ENCODE measurements around the gene SLC27A3.
"Not testable (repeated sequence)": the region's sequence is repeated elsewhere in the genome, so short reads cannot be mapped to it uniquely, and the experiment has no call there.

SLC27A3 gene

GRCh38 chr1:153779781-153780541, 4.8 kb downstream of the SLC27A3 start:
- DNase-seq (ENCODE audit: low read depth in 2 of 3, low spot score in 1 of 3): no peak

GRCh38 chr1:153780551-153780950, 5.3 kb downstream of the SLC27A3 start:
- no peak for DNase-seq (ENCODE audit: low read depth in 2 of 3, low spot score in 1 of 3)

- not testable (repeated sequence) for DNase-seq (ENCODE audit: low read depth in 2 of 3, low spot score in 1 of 3)
Measured at GRCh38 chr1:153782648-153783047, 7.4 kb downstream of the SLC27A3 start.

GRCh38 chr1:153783233-153784190, 8.3 kb downstream of the SLC27A3 start:
- peak; percentile 82 to 88 (median 88) for DNase-seq (ENCODE audit: low read depth in 2 of 3, low spot score in 1 of 3)

GRCh38 chr1:153786038-153786790, 11.0 kb downstream of the SLC27A3 start:
- DNase-seq (ENCODE audit: low read depth in 2 of 3, low spot score in 1 of 3): no peak

- no peak for DNase-seq (ENCODE audit: low read depth in 2 of 3, low spot score in 1 of 3)
Measured at GRCh38 chr1:153789478-153790034, 14.3 kb downstream of the SLC27A3 start.

- no peak for DNase-seq (ENCODE audit: low read depth in 2 of 3, low spot score in 1 of 3)
Measured at GRCh38 chr1:153790313-153790965, 15.2 kb downstream of the SLC27A3 start.

- no peak for DNase-seq (ENCODE audit: low read depth in 2 of 3, low spot score in 1 of 3)
Measured at GRCh38 chr1:153790966-153791647, 15.9 kb downstream of the SLC27A3 start.

- DNase-seq (ENCODE audit: low read depth in 2 of 3, low spot score in 1 of 3): no peak
Measured at GRCh38 chr1:153791648-153792253, 16.5 kb downstream of the SLC27A3 start.

- DNase-seq (ENCODE audit: low read depth in 2 of 3, low spot score in 1 of 3): no peak
Measured at GRCh38 chr1:153792631-153793041, 17.4 kb downstream of the SLC27A3 start.

GRCh38 chr1:153793261-153793972, 18.2 kb downstream of the SLC27A3 start:
- DNase-seq (ENCODE audit: low read depth in 2 of 3, low spot score in 1 of 3): no peak

- DNase-seq (ENCODE audit: low read depth in 2 of 3, low spot score in 1 of 3): no peak
Measured at GRCh38 chr1:153793973-153794615, 18.9 kb downstream of the SLC27A3 start.

- DNase-seq (ENCODE audit: low read depth in 2 of 3, low spot score in 1 of 3): no peak
Measured at GRCh38 chr1:153794624-153795329, 19.6 kb downstream of the SLC27A3 start.

GRCh38 chr1:153795330-153795837, 20.2 kb downstream of the SLC27A3 start:
- no peak for DNase-seq (ENCODE audit: low read depth in 2 of 3, low spot score in 1 of 3)

- DNase-seq (ENCODE audit: low read depth in 2 of 3, low spot score in 1 of 3): no peak
Measured at GRCh38 chr1:153795934-153796785, 21.0 kb downstream of the SLC27A3 start.

Data from stimulated activated CD4-positive, alpha-beta T cell treated with anti-CD3 and anti-CD28 coated beads, Interleukin-12 subunit alpha, Interleukin-12 subunit beta, amount 100 ng/mL, for 48 hours (primary cell).